ENCODE measurements around the gene INPP5D.
"Not testable (repeated sequence)": the region's sequence is repeated elsewhere in the genome, so short reads cannot be mapped to it uniquely, and the experiment has no call there.

Gene INPP5D

DNA sequence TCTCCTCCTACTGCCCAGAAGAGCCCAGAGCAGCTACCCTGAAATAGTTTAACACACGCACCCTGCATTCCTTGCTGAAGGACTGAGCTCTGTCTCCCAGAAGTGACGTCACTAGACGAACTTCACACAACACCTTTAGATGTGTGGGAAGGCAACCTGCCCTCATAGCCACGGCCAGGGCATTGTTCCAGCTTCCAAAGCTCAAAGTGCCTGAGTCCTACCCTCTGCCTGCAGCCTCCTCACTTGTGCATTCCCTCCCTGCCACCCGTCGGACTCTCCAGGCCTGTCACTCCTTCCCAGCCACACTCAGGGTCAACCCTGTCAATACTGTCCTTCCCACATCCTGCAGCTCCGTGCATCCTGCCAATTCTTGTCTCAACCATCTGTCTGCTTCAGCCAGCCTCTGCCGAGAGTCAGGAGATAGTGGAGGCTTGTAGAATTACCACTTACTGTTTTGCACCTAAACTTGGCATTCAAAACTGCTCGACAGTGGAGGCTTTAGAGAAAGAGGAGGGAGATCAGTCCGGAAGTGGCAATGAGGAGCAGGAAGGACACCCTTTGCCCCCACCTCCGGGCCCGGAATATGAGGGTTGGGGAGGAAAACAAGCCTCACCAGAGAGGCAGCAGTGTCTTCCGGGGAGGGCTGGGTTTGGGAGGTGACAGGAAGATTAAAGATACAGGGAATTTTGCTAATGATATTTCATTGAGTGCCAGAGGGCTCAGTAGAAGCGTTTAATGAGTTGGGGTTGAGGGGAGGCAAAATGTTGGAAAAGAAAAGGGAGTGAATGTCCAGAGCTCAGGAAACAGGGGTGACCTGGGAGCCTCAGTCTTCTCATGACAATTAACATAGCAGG is 119.1 kb downstream of the INPP5D start:
- no peak for DNase-seq (ENCODE audit: low read depth)

DNA sequence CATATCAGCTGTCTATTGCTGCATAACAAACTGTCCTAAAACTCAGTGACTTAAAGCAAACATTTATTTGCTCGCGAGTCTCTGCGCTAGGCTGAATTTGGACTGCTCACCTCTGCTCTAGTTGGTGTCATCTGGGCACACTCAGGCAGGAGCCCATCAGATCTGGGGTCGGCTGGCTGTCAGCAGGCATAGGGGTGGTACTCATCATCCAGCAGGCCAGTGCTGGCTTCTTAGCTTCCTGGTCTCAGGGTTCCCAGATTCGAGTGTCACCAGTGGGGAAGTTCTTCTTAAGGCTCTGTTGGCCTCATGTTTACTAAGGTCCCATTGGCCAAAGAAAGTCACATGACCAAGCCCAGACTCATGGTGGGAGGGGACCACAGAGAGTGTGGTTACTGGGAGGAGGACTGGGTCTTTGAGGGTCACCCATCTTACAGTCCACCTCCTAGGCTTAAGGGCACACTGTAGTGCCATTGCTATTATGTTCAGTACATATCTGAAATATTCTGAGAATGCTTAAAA is 119.8 kb downstream of the INPP5D start:
- DNase-seq (ENCODE audit: low read depth), result no peak

DNA sequence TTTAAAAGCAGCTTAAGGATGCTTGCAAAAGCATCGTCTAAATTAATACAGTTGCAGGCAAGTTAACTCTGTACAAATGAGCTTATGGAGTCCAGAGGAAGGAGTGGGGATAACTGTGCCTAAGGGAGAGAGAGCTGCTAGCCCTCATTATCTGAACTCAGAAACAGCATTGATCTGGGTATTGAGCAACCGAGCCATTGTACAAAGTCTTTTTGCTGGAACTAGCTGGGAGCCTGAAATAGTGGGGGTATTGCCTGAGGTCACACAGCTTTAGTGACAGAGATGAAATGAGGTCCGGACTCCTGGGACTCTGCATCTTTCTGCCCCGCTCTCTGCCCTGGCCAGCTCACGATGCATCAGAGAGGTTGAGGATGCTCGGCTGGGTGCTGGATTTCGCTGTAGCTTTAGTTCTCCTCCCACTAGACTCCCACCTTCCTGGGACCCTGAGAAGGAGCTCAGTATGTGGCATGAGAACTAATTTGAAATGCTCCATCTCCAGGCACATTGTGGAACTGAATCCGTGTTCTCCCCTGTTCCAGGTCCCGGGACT is 123.8 kb downstream of the INPP5D start:
- no peak for DNase-seq (ENCODE audit: low read depth)

DNA sequence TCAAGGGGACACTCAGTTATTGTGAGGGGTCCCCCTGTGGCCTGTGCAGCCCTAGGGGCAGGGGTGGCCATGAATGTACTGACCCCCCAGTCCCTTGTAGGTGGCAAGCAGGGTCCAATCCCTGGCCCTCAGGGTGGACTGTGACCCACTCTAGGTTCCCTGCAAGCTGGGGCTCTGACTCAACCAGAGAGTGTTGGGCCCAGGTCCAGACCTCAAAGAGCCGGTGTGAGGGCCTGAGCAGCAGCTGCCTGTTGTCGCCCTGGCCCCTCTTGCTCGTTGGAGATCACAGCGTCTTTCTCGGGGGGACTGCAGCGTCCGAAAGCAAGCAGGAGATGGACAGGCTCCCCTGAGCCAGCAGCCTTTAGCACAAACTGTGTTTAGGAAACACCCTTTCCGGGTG is 124.5 kb downstream of the INPP5D start:
- no peak for DNase-seq (ENCODE audit: low read depth)

DNA sequence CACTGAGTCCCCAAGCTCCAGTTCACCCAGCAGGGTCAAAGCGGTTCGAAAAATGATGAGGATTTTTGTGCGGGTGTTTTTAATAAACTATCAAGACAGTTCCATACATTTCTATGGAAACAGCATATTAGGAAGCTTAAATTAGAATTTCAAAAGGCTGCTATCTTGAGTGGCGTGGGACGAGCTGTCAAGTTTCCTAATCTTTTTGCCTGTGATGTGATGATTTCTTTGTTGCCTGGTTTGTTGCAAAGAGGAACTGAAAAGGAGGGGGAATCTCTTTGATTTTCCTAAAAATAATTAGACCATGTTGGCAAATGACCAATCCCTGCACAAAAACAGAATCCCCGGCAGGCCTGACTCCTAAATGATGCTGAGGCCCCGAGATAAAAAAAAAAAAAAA is 125.2 kb downstream of the INPP5D start:
- DNase-seq (ENCODE audit: low read depth), result no peak

DNA sequence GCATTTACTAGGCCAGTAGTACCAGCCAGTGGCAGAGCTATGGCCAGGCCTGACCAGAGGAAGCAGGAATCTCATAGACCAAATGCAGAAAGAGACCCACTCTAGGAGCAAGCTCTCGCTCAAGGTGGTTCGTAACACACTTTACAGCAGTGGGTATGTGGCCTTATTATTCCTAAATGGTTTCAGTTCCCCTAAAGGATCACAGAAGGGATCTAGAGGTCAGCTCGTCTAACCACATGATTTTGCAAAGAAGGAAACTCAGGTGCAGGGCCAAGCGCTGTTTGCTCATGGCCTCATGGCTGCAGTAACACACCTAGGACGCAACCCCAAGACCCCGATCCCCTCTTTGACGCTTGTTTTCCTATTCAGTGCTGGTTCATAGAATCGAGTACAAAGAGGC is 125.8 kb downstream of the INPP5D start:
- no peak for DNase-seq (ENCODE audit: low read depth)

DNA sequence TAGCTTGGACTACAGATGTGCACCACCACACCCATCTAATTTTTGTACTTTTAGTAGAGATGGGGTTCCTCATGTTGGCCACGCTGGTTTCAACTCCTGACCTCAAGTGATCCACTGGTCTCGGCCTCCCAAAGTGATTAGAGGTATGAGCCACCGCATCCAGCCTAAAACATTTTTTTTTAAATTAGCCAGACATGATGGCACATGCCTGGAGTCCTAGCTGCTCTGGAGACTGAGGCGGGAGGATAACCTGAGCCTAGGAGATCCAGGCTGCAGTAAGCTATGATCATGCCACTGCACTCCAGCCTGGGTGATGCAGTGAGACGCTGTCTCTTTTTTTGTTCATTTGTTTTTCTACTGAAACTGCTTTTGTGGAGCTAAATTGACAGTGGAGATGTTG is 126.7 kb downstream of the INPP5D start:
- DNase-seq (ENCODE audit: low read depth), result no peak

DNA sequence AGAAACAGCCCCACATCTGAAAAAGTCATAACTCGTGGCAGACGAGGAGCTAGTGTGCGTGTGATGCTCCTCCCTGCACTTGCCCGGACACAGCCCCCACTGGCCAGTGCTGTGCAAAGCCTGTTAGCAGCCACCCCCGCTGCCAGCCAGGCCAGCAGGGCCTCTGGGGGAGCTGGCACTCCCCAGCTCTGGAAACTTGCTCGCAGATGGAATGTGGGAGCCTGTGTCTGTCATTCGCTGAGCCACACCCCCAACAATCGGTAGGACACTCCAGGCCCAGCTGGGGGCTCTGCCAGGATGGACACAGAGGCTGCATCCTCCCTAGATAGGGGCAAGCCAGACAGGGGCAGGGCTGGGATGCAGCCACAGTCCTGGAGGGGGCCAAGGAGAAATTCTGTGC is 128.9 kb downstream of the INPP5D start:
- no peak for DNase-seq (ENCODE audit: low read depth)

DNA sequence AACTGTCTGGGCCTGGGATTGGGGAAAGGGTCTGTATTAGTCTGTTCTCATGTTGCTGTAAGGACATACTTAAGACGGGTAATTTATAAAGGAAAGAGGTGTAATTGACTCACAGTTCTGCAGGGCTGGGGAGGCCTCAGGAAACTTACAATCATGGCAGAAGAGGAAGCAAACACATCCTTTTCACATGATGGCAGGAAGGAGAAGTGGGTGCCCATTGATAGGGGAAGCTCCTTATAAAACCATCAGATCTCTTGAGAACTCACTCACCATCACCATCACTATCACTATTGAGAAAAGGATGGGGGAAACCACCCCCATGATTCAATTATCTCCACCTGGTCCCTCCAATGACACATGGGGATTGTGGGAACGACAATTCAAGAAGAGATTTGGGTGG is 130.9 kb downstream of the INPP5D start:
- not testable (repeated sequence) for DNase-seq (ENCODE audit: low read depth)

DNA sequence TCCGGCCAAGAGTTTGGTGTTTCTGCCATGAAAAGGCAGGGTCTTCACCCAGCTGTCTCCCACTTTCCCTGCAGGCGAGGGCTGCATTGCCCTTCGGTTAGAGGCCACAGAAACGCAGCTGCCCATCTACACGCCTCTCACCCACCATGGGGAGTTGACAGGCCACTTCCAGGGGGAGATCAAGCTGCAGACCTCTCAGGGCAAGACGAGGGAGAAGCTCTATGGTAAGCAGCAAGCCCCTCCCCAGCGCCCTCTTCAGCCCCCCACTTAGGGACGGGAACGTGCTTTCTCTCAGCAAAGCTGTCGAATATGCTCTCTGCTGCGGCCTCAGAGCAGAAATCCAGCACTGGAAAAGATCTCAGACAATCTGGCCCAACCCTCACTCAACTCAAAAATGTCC is 133.6 kb downstream of the INPP5D start:
- DNase-seq (ENCODE audit: low read depth), result no peak

DNA sequence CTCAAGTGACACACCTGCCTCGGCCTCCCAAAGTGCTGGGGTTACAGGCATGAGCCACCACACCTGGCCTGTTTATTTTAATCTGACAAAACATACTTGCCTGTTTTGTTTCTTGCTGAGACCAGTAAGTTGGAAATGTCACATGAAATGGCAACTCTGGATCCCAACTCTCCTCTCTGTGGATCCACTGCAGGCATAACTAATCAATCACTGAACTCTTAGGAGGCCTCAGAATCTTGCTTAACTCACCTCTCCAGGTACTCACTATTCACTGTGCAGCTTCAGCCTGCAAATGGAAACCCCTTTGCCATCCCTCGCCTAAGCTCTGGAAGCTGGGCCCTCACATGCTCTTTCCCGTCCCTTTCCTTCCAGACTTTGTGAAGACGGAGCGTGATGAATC is 134.9 kb downstream of the INPP5D start:
- no peak for DNase-seq (ENCODE audit: low read depth)

DNA sequence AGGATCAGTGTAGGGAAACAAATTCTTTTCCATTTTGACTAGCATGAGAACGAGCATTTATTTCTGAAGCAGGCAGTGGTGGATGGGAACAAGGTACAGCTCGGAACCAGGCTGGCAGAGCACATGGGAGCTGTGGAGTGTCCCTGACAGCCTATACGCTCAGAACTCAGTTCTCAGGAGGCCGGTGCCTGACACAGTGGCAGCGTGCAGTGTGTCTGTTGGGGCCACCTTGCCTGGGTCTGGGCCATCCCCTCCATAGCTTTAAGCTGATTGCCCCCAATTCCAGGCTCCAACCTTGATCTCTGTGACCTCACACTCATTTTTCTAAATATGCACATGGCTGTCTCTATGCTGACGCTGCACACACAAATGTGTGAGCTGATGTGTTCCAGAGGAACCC is 136.9 kb downstream of the INPP5D start:
- no peak for DNase-seq (ENCODE audit: low read depth)

DNA sequence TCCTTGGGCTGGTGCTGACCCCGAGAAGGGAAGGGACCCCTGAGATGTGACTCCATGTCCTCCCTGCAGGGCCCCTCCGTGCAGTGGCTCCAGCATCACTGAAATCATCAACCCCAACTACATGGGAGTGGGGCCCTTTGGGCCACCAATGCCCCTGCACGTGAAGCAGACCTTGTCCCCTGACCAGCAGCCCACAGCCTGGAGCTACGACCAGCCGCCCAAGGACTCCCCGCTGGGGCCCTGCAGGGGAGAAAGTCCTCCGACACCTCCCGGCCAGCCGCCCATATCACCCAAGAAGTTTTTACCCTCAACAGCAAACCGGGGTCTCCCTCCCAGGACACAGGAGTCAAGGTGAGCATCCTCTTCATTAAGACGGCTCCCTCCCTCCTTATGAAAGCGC is 137.9 kb downstream of the INPP5D start:
- no peak for DNase-seq (ENCODE audit: low read depth)

DNA sequence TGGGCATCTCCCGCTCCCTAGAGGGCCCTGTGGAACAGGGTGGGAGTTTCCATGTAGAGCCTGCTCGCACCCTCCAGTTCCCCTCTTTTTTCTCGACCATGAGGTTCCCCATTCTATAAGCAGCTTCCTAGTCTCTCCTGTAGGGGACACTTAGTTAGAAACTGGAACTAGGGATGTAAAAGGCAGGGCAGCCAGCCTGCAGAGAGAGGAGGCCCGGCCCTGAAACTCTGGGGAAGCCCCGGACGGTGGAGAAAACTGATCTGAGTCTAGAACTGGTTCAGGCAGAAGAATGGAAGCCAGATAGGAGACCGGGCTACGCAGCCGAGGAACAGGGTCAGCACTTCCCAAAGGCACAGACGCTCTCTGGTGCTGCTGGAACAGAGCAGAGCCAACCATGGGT is 139.7 kb downstream of the INPP5D start:
- DNase-seq (ENCODE audit: low read depth), result no peak

DNA sequence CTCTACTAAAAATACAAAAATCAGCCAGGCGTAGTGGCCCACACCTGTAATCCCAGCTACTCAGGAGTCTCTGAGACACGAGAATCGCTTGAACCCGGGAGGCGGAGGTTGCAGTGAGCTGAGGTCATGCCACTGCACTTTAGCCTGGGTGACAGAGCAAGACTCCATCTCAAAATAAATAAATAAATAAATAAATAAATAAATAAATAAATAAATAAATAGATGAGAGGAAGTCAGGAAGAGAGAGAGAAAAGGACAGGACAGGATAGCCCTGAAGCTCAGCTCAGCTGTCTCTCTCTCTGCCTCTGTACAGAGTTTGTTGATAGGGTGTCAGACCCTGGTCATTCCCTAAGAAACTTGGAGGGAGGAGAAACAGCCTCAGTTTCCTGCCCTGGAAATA is 140.6 kb downstream of the INPP5D start:
- DNase-seq (ENCODE audit: low read depth), result not testable (repeated sequence)

DNA sequence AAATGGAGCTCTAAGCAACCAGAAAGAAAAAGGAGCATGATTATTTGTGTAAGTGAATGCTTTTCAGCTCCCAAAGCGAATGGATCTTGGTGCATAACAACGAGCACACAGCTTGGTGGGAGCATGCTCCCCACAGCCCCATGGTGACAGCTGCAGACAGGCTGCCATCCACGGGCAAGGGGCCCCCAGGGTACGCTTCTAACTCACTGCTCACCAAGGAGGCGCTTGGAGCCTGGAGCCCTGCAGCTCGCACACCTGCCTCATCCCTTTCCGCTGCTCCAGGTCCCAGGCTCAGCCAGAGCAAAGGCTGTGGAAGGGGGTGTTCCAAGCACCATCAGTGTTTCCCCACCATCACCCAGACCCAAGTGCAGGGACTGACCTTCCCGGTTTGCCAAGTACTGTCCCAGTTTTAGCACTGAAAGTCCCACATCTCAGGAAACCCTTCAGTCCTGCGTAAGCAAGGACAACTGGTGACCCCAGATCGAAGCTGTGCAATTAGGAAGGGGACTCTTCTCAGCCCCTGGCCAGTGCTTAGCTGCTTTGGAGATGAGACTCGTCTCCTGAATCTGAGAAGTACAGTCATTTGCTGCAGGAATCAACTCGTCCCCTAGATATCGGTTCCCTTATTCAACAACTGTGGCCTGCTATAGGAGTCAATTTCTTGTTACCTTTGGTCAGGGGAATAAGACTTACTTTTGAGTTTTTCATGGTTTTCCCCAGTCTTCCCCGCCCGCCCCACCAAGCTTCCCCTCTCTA is 141.3 kb downstream of the INPP5D start:
- DNase-seq (ENCODE audit: low read depth), result no peak

DNA sequence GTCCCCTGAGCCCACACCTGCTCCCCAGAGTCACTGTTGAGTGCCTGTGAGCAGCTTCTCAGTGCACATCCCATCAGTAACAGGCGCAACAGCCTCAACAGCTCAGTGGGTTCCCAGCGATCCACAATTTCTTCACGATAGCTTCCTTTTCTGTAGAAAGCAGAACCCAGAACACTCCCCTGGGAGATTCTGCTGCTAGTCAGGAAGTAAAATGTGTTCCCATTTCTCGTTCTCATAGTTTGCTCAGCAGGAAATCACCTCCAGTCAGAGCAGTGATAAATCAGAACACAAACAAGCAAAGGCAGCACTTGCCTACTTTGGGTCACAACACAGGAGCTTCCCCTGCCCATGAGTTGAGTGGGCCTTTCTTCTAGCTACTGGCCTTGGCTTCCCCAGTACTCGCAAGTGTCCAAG is 142.4 kb downstream of the INPP5D start:
- DNase-seq (ENCODE audit: low read depth), result no peak

DNA sequence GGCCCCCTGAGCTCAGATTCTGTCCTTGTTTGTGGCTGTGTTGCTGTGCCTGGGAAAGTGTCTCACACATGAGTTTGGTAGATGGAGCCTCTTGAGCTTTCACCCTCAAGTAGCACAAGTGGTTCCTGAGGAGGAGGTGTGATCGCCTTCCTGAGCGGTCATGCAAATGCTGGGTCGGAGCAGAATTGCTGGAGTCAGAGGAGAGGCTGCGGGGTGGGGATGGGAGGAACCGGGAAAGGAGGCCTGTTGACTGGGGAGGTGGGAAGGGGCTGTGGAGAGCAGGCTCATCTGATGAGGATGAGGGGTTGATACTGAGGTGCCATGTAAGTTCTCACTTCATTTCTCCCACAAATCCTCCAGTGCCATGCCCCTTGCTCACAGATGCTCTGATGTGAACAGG is 142.9 kb downstream of the INPP5D start:
- no peak for DNase-seq (ENCODE audit: low read depth)

DNA sequence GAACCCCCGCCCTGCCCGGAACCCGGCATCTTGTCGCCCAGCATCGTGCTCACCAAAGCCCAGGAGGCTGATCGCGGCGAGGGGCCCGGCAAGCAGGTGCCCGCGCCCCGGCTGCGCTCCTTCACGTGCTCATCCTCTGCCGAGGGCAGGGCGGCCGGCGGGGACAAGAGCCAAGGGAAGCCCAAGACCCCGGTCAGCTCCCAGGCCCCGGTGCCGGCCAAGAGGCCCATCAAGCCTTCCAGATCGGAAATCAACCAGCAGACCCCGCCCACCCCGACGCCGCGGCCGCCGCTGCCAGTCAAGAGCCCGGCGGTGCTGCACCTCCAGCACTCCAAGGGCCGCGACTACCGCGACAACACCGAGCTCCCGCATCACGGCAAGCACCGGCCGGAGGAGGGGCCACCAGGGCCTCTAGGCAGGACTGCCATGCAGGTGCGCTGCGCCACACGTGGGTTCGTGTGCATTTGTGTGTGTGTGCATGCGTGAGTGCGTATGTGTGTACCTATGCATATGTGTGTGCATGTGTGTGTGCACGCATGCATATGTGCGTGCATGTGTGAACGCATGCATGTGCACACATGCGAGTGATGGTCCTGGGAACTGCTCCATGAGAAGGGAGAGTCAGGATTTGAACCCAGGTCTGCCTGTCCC is 144.3 kb downstream of the INPP5D start:
- no peak for DNase-seq (ENCODE audit: low read depth)

DNA sequence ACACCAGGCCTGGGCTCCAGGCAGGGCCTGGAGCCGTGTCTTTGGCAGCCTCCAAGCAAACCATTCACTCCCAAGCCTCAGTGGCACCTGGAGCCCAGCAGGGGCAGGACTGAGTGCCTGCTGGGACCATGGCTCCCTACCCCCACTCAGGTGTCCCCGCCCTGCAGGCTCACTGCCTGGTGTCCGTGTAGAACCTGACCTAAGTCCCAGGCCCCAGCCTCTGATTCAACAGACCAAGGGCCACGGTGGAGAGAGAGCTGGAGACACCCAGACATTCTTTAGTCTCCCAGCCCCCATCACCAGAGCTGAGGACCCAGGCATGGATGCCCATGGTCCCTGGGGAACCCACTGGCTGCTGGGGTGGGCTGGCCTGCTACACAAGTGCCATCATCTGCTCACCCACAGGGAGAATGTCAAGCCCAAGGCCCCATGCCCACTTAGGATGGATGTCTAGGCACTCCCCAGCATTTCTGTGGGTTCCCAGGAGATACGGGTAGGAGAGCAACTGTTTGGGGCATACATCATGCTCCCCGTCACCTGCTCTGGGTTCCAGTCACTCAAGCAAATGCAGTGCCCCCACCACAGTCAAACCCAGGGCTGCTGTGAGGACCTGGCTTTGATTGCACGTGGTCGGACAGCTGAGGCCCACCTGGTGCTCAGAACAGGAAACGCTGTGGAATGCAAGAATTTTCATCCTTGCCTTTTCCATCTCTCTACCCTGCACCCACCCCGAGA is 148.4 kb downstream of the INPP5D start:
- DNase-seq (ENCODE audit: low read depth), result no peak

DNA sequence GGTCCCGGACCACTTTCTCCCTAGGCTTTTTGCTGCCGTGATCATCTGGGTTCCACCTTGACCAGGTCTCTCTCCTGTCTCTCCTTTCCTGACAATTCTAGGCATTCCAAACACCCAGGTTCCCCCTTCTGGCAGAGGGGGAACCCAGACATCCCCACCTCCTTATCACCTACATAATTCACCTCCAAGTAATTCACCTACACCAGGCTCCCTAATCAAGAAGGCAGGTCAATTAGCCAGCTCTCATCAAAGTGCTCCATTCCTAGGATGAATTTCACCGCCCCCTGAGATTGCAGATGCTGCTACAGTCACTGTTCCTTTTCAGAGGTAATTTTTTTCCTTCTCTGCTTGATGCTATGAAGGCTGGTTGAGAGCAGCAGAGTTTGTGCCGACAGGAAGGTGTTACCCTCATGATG is 149.0 kb downstream of the INPP5D start:
- no peak for DNase-seq (ENCODE audit: low read depth)

All from T follicular helper cell (primary cell).